GM10266 (cell line): ENCODE data around the gene GIMAP1.
"Not testable (repeated sequence)": the region's sequence is repeated elsewhere in the genome, so short reads cannot be mapped to it uniquely, and the experiment has no call there.

Source experiments
- DNase-seq: peaks from one replicate; pipeline ENCODE4 v3.0.0; 2012; ENCODE audit errors: extremely low spot score
- TF ChIP-seq, protein P1 (sequence below): IDR thresholded peaks from 2 replicates; pipeline ENCODE4 v1.5.1; 2012; ENCODE audit warnings: mild to moderate bottlenecking, low read depth; ENCODE audit not compliant: control insufficient read depth, insufficient read depth; ENCODE audit errors: missing control alignments

The GIMAP1 gene

DNA sequence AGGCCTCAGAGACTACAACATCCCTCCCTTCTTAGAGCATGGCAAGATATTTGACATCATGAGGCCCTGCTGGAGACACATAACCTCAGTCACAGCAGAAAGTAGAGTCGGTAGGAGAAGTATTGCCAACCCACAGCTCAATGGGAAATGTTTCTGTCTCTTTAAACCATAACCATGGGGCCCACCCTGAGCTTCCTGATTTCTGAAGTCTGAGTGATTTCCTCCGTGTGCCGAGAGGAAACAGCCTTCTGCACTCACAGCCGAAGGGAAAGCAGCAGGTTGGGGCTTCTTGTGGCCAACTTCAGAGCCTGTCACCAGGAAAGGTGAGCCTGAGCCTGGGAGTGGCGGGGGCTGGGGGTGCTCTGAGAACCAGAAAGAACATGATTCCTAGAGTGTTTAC is at the start of gene GIMAP1:
TSS of gene GIMAP1 (plus strand) at position 246 of the 400 bp plus-strand sequence. CDS start 2,435 bp downstream, outside the sequence.
- DNase-seq: peak; percentile 63
- TF ChIP-seq, protein P1, sequence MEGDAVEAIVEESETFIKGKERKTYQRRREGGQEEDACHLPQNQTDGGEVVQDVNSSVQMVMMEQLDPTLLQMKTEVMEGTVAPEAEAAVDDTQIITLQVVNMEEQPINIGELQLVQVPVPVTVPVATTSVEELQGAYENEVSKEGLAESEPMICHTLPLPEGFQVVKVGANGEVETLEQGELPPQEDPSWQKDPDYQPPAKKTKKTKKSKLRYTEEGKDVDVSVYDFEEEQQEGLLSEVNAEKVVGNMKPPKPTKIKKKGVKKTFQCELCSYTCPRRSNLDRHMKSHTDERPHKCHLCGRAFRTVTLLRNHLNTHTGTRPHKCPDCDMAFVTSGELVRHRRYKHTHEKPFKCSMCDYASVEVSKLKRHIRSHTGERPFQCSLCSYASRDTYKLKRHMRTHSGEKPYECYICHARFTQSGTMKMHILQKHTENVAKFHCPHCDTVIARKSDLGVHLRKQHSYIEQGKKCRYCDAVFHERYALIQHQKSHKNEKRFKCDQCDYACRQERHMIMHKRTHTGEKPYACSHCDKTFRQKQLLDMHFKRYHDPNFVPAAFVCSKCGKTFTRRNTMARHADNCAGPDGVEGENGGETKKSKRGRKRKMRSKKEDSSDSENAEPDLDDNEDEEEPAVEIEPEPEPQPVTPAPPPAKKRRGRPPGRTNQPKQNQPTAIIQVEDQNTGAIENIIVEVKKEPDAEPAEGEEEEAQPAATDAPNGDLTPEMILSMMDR: no peak

DNA sequence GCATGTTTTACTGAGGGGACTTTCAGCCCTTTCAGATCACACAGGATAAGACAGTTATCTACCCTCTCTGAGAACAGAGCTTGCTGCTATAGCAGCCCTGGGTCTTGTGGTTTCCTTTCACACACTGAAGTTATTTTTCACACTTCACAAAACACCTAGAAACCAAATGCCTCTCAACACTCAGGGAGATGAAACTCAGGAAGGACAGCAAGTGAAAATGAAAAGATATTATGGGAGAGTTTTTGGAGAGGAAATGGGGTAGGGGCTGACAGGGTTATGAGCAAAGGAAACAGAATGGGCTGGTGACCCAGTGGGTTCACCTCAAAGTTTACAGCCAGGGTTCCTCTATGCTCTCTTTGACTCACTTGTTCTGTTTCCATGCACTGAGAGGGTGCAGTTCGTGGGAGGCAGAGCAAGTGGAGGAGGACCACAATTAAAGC is 47.9 kb upstream of the GIMAP1 start:
- TF ChIP-seq, protein P1: no peak
- peak; percentile 65 for DNase-seq

DNA sequence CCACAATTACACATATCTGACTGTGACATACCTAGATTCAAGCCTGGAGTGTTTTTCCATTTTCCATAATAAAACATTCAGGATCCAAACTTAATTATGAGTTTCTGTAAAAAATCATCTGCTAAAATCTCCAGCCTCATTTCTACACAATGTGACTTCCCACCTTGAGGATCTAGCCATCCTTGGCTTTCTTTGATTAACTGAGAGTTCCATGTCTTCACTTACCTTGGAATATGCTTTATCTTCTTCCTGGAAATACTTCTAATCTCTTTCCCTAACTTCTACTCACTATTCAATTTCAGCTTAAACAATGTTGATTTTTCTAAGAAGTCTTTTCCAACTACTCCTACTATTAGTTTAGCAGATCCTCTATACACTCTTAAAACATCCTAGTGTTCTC is 47.4 kb upstream of the GIMAP1 start:
- no peak for DNase-seq
- TF ChIP-seq, protein P1: no peak

DNA sequence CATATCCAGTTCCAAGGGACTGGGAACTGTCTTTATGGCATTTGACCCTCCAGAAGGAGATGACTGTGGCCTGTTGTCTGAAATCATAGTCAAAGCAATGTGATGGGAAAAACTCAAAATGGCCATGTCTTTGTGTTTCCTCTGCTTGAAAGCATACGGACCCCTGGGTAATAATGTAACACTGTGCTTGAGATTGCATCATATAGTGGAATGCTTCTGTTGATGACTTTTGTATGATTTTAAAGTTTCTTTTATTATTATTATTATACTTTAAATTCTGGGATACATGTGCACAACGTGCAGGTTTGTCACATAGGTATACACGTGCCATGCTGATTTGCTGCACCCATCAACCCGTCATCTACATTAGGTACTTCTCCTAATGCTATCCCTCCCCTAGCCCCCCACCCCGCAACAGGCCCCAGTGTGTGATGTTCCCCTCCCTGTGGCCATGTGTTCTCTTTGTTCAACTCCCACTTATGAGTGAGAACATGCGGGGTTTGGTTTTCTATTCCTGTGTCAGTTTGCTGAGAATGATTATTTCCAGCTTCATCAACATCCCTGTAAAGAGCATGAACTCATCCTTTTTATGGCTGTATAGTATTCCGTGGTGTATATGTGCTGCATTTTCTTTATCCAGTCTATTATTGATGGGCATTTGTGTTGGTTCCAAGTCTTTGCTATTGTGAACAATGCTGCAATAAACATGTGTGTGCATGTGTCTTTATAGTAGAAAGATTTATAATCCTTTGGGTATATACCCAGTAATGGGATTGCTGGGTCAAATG is 44.4 kb upstream of the GIMAP1 start:
- DNase-seq: not testable (repeated sequence)

- TF ChIP-seq, protein P1: no peak
Observed at GRCh38 chr7:150675714-150676113, 40.7 kb upstream of the GIMAP1 start.

DNA sequence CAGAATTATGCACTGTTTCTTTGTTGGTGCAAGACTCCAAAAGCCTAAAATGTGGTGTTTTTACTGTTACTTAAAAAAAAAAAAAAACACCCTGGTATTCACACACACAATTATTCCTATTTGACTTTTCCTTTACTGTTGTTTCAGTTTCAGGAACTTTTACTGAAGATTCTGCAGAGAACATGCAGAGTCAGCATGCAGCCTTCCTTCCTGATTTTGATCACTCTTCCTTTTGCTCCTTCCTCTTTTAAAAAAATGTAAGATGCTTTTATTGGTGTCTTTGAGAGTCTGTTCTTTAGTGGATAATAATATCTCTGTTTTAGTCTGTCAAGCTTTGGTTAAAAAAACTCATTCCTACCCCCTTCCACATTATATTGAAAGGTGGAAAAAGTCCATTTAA is 40.1 kb upstream of the GIMAP1 start:
- not testable (repeated sequence) for DNase-seq

More at GRCh38 chr7:150675714-150676113, 40.7 kb upstream of the GIMAP1 start:
- no peak for DNase-seq

DNA sequence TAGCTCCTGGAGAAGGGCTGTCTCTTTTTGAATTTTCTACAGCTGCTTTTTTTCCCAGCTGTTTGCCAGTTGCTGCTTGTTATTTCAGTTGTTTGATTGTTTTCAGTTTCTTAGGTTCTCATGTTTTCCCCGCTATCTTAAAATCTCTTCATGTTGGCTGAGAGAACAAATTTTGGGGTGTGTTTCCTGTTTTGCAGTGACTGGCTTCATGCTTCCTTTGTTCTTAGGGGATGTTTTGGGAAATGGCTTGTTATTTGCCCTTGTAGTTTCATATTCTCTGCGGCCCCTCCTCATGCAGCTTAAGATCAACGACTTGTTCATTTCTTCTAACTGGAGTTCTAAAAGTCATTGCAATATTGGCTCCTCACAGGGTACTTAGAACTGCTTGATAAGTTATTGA is 39.6 kb upstream of the GIMAP1 start:
- DNase-seq: not testable (repeated sequence)

GRCh38 chr7:150678601-150679000 is 37.8 kb upstream of the GIMAP1 start:
- not testable (repeated sequence) for DNase-seq

GRCh38 chr7:150680364-150680763 is 36.0 kb upstream of the GIMAP1 start:
- DNase-seq: not testable (repeated sequence)

DNA sequence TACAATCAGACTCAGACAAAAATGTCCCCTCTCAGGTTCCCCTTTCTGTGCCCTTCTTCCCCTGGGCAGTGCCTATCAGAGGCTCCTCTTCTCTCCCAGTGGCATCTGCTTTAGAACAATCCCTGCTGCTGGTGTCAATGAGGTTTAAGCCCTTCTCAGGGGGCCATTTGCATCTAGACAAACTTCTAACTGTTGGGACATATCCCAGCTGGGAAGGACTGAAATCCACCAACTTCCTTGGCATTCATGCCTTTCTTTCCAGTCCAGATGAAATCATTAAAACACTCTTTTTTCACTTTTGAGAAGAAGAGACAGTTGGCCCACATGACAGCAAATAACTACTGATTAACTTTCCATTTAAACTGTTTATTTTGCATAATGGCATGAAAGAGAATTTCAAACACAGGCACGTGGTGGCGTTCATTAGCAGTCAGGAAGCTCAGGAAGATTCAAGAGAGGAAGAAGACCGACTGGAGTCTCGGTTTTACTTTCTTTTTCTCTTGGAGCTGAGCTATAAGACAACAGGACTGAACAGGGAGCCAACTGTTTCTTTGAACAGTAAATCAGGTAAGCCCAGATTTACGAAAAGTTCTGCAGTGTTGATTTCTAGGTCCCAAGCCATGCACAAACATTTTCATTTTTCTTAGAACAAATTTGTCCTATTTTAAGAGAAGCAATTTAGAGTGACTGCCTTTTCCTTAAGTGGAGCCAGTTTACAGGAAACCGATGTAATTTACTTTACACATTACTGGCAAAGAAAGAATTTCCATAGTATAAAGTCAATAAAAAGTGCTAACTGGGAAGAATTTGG is 31.0 kb upstream of the GIMAP1 start, which contains the start of gene GIMAP2:
TSS of gene GIMAP2 (plus strand) at position 488 of the 811 bp plus-strand sequence. CDS start 1,354 bp downstream, outside the sequence.
- DNase-seq: peak; percentile 50
- TF ChIP-seq, protein P1: peak; percentile 11
